Neural cell (in vitro differentiated cells): ENCODE results near the gene PTPRG. TPM values are rescaled to one million over a fixed set of nuclear protein-coding genes. Genes with fewer than 3 reads are reported as not detected.

Source experiments
- H2AFZ ChIP-seq: fragments of 200-600, 300-800 bp; sonication (generic), shearing (Covaris generic); 2 replicates; pipeline ENCODE4 v1.6.0; 2014; ENCODE audit warnings: low read depth, mild to moderate bottlenecking, antibody characterized with exemption, low read length, moderate library complexity
- H3F3A ChIP-seq: fragments of 200-600 bp; shearing (Covaris generic); 2 replicates; pipeline ENCODE4 v1.6.1; 2016; ENCODE audit warnings: mild to moderate bottlenecking, moderate library complexity, mixed read lengths, antibody characterized with exemption, low read length; ENCODE audit not compliant: insufficient read depth, poor library complexity, severe bottlenecking
- H3K27ac ChIP-seq: fragments of 200-600, 300-800 bp; sonication (generic), shearing (Covaris generic); 2 replicates; pipeline ENCODE4 v1.5.1; 2014; ENCODE audit warnings: mild to moderate bottlenecking, low read length, moderate library complexity
- H3K27me3 ChIP-seq: fragments of 300-800, 200-600 bp; sonication (generic), shearing (Covaris generic); 2 replicates; pipeline ENCODE4 v1.6.0; 2014; ENCODE audit warnings: mild to moderate bottlenecking, low read depth, low read length, moderate library complexity; ENCODE audit not compliant: insufficient read depth
- H3K36me3 ChIP-seq: fragments of 300-800, 200-600 bp; sonication (generic), shearing (Covaris generic); 2 replicates; pipeline ENCODE4 v1.5.1; 2014; ENCODE audit warnings: mild to moderate bottlenecking, antibody characterized with exemption, low read length, moderate library complexity; ENCODE audit not compliant: insufficient read depth
- H3K4me2 ChIP-seq: fragments of 300-800, 200-600 bp; sonication (generic), shearing (Covaris generic); 2 replicates; pipeline ENCODE4 v1.6.0; 2014; ENCODE audit warnings: mild to moderate bottlenecking, low read length
- H3K4me3 ChIP-seq: fragments of 300-800, 200-600 bp; sonication (generic), shearing (Covaris generic); 2 replicates; pipeline ENCODE4 v1.5.1; 2014; ENCODE audit warnings: mild to moderate bottlenecking, low read length, moderate library complexity
- H3K79me2 ChIP-seq: fragments of 200-600 bp; shearing (Covaris generic); replicated peaks from 2 replicates; pipeline ENCODE4 v1.6.0; 2014; ENCODE audit warnings: mild to moderate bottlenecking, low read length, moderate library complexity; ENCODE audit not compliant: insufficient read depth
- H3K9ac ChIP-seq: fragments of 300-800, 200-600 bp; sonication (generic), shearing (Covaris generic); 2 replicates; pipeline ENCODE4 v1.6.1; 2016; ENCODE audit warnings: mild to moderate bottlenecking, low read length, mixed read lengths
- H3K9me2 ChIP-seq: fragments of 200-600 bp; shearing (Covaris generic); 2 replicates; pipeline ENCODE4 v1.6.1; 2016; ENCODE audit warnings: mild to moderate bottlenecking, low read length, mixed read lengths; ENCODE audit not compliant: insufficient read depth
- H3K9me3 ChIP-seq: fragments of 200-600, 300-800 bp; sonication (generic), shearing (Covaris generic); 2 replicates; pipeline ENCODE4 v1.6.1; 2016; ENCODE audit warnings: mild to moderate bottlenecking, mixed run types, low read length, moderate library complexity, mixed read lengths
- H4K20me1 ChIP-seq: fragments of 200-600 bp; shearing (Covaris generic); 2 replicates; pipeline ENCODE4 v1.6.1; 2016; ENCODE audit warnings: mild to moderate bottlenecking, mixed run types; ENCODE audit not compliant: insufficient read depth
- CTCF ChIP-seq: fragments of 450-650 bp; IDR thresholded peaks from 2 replicates; pipeline ENCODE4 v1.5.1; 2014; ENCODE audit warnings: antibody characterized with exemption, mild to moderate bottlenecking, moderate library complexity; ENCODE audit not compliant: poor library complexity, severe bottlenecking
- EZH2 ChIP-seq: fragments of 200-600, 300-800 bp; shearing (Covaris generic), sonication (generic); IDR thresholded peaks from 2 replicates; pipeline ENCODE4 v1.6.1; 2014; ENCODE audit warnings: antibody characterized with exemption, low read length, borderline replicate concordance, mild to moderate bottlenecking; ENCODE audit not compliant: insufficient read depth, poor library complexity, severe bottlenecking
- MXI1 ChIP-seq: fragments of 450-650 bp; conservative IDR thresholded peaks from 2 replicates; pipeline ENCODE4 v1.6.1; 2014; ENCODE audit warnings: antibody characterized with exemption, mild to moderate bottlenecking; ENCODE audit not compliant: poor library complexity, severe bottlenecking
- POLR2AphosphoS5 ChIP-seq: IDR thresholded peaks from 2 replicates; pipeline ENCODE4 v1.6.1; 2012
- RAD21 ChIP-seq: fragments of 450-650 bp; conservative IDR thresholded peaks from 2 replicates; pipeline ENCODE4 v1.6.1; 2014; ENCODE audit warnings: antibody characterized with exemption, mild to moderate bottlenecking, moderate library complexity
- REST ChIP-seq: IDR thresholded peaks from 2 replicates; pipeline ENCODE4 v1.6.1; 2012; ENCODE audit warnings: borderline replicate concordance
- SMC3 ChIP-seq: fragments of 450-650 bp; conservative IDR thresholded peaks from 2 replicates; pipeline ENCODE4 v1.6.1; 2014; ENCODE audit warnings: antibody characterized with exemption, mild to moderate bottlenecking, moderate library complexity; ENCODE audit not compliant: poor library complexity
- TAF1 ChIP-seq: IDR thresholded peaks from 2 replicates; pipeline ENCODE4 v1.6.1; 2012; ENCODE audit warnings: low read depth
- polyA plus RNA-seq: library from polyadenylated mRNA; depleted of rRNA; stranded (reverse); fragments of >200 nt; gene quantifications from 2 replicates; pipeline ENCODE4 v1.2.3, GENCODE V29; 2014

The PTPRG gene
- polyA plus RNA-seq, 1 donor from 2014 or later: 33.1 TPM

- TF ChIP-seq REST (peak; percentile 91), RAD21 (no peak)
- Histone ChIP-seq H3K79me2 (no peaks in the 10 kb centered on the region), H3K27me3 (no peaks in the 10 kb centered on the region), H2AFZ (no peak overlapping the region), H3K9ac (peak overlapping the region; percentile 32), H3F3A (no peaks in the 10 kb centered on the region), H3K27ac (peak overlapping the region; percentile 74), H4K20me1 (no peaks in the 10 kb centered on the region), H3K4me3 (peak overlapping the region; percentile 31), H3K4me2 (peak overlapping the region; percentile 29), H3K9me3 (peaks cover 3% of the 10 kb centered on the region), H3K9me2 (no peaks in the 10 kb centered on the region), H3K36me3 (no peaks in the 10 kb centered on the region)
Measured at GRCh38 chr3:61938878-61939549, 377.6 kb downstream of the PTPRG start.

GRCh38 chr3:61940236-61940635 is 378.9 kb downstream of the PTPRG start:
- H3K27ac ChIP-seq: peak overlapping the region; percentile 74

More at GRCh38 chr3:61940236-61940635, 378.9 kb downstream of the PTPRG start:
- H3K36me3 ChIP-seq: no peaks in the 10 kb centered on the region
- H3F3A ChIP-seq: no peaks in the 10 kb centered on the region
- no peak overlapping the region for H3K9ac ChIP-seq
- H3K9me3 ChIP-seq: peaks cover 3% of the 10 kb centered on the region
- TF ChIP-seq TAF1 (no peak), RAD21 (no peak), SMC3 (no peak), EZH2 (no peak), CTCF (no peak), MXI1 (no peak), POLR2AphosphoS5 (no peak), REST (no peak)
- no peak overlapping the region for H3K4me3 ChIP-seq
- no peak overlapping the region for H3K4me2 ChIP-seq
- no peaks in the 10 kb centered on the region for H3K79me2 ChIP-seq
- no peaks in the 10 kb centered on the region for H3K27me3 ChIP-seq
- no peaks in the 10 kb centered on the region for H3K9me2 ChIP-seq
- H2AFZ ChIP-seq: no peak overlapping the region
- H4K20me1 ChIP-seq: no peaks in the 10 kb centered on the region
